ENCODE measurements around the gene NENF. TPM values are rescaled to one million over a fixed set of nuclear protein-coding genes. Genes with fewer than 3 reads are reported as not detected.

Gene NENF
- total RNA-seq, 2 donors from 2014 or later: 43.4 to 43.9 TPM

DNA sequence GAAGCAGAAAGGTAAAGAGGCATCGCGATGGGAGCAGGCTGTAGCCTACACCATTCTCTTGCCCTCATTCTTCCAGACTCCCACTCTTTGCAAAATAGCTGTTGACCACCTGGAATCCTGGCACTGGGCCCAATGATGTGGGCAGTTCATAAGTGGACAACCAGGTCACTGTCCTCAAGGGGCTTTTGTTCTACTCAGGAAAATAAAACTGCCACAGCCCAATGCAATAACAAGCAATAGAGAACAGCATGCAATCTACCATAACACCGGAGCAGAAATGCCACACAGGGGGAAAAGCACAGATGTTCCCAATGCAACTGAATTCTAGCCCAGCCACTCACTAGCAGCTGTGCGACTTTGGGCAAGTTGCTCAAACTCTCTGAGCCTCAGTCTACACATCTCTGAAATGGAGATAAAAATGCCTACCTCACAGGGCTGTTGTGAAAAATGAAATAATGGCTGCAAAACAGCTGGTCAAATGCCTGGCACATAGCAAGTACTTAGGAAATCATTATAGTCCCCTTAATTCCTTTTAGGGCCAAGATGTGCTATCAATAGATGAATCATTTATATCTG is 56.7 kb downstream of the NENF start:
- DNase-seq: no peak
- Histone ChIP-seq H3K9ac (ENCODE audit: low read depth in 2 of 2, low read length in 2 of 2) (no peak overlapping the region), H3K36me3 (no peaks in the 10 kb centered on the region), H3K27ac (no peak overlapping the region), H3K4me1 (no peaks in the 10 kb centered on the region), H3K27me3 (no peaks in the 10 kb centered on the region), H3K9me3 (no peaks in the 10 kb centered on the region), H3K4me3 (no peak overlapping the region)
- TF ChIP-seq, protein P1, sequence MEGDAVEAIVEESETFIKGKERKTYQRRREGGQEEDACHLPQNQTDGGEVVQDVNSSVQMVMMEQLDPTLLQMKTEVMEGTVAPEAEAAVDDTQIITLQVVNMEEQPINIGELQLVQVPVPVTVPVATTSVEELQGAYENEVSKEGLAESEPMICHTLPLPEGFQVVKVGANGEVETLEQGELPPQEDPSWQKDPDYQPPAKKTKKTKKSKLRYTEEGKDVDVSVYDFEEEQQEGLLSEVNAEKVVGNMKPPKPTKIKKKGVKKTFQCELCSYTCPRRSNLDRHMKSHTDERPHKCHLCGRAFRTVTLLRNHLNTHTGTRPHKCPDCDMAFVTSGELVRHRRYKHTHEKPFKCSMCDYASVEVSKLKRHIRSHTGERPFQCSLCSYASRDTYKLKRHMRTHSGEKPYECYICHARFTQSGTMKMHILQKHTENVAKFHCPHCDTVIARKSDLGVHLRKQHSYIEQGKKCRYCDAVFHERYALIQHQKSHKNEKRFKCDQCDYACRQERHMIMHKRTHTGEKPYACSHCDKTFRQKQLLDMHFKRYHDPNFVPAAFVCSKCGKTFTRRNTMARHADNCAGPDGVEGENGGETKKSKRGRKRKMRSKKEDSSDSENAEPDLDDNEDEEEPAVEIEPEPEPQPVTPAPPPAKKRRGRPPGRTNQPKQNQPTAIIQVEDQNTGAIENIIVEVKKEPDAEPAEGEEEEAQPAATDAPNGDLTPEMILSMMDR (IDR thresholded peaks at IDR 0.05): no peak
- intact Hi-C loops (cut with DNase I): loop anchor here (10.0 kb wide), 1 partner anchor 65 kb away; no protein-coding TSS in a partner anchor

DNA sequence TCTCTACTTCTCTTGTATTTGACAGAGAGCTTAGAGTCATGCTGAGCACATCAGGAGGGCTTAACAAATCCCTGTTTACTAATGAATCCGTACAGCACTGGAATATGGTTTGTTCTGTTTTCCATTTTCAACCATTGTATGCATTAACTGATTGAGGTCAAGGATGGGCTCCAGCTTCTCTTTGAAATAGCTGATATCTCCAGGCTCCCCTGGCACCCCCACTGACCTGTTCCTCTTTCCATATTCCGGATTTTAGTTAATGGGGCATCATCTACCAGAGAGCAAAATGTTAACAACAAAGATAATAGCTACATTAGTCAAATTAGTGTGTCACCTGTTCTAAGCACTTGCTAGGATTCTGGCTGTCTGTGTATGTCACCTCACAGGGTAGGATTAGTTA is 57.6 kb downstream of the NENF start:
- Histone ChIP-seq H3K27me3 (no peaks in the 10 kb centered on the region), H3K27ac (no peak overlapping the region), H3K4me3 (no peak overlapping the region), H3K36me3 (no peaks in the 10 kb centered on the region), H3K9ac (ENCODE audit: low read depth in 2 of 2, low read length in 2 of 2) (no peak overlapping the region), H3K4me1 (no peaks in the 10 kb centered on the region), H3K9me3 (no peaks in the 10 kb centered on the region)
- TF ChIP-seq, protein P1 (IDR thresholded peaks at IDR 0.05): no peak
- no peak for DNase-seq
- intact Hi-C loops (cut with DNase I): no loop called here

DNA sequence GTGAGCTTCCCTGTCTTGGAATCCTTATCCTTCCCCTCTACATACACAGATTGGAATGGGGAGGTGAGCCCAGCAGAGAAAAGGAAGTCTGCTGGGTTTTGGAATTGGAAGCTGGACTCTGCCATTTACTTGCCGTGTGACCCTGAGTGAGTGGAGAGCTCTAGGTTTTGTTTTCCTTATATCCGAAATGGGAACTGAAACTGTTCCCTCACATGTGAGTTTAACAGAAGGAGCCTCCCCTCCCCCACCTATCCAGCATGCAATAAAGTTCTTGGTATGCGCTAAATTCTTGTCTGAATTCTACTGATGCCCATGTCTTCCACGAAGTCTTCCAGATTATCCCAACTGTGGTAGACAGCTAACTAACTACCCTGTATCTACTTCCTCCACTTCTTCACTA is 58.7 kb downstream of the NENF start:
- H3K36me3 ChIP-seq: no peaks in the 10 kb centered on the region
- TF ChIP-seq, protein P1 (IDR thresholded peaks at IDR 0.05): no peak
- no peak overlapping the region for H3K9ac ChIP-seq (ENCODE audit: low read depth in 2 of 2, low read length in 2 of 2)
- no peaks in the 10 kb centered on the region for H3K4me1 ChIP-seq
- no peak overlapping the region for H3K27ac ChIP-seq
- intact Hi-C loops (cut with DNase I): no loop called here
- H3K4me3 ChIP-seq: no peak overlapping the region
- DNase-seq: no peak
- no peaks in the 10 kb centered on the region for H3K27me3 ChIP-seq
- H3K9me3 ChIP-seq: no peaks in the 10 kb centered on the region

Other genes with a start within 250 kb of the NENF start
- 10 to 100 TPM; 62.4 to 78.2 TPM for gene PPP2R5A, start 147.5 kb upstream of the NENF start, total RNA-seq
- 1 to 10 TPM; 2.6 to 3.1 TPM for gene PACC1, start 18.0 kb upstream of the NENF start, total RNA-seq
- gene ATF3, start 175.8 kb downstream of the NENF start, total RNA-seq: 10 to 100 TPM; 17.7 to 34.0 TPM

Data from colonic mucosa (tissue), 4 donors.